Endothelial cell of umbilical vein (primary cell): ENCODE measurements around the gene HCN2. TPM values are rescaled to one million over a fixed set of nuclear protein-coding genes. Genes with fewer than 3 reads are reported as not detected.

Experiments used
- BruUV-seq: library from RNA; stranded (reverse); fragments of 400-500 nt; replicated peaks from 2 replicates; lab custom pipeline; 2021; lab: Mats Ljungman, UMichigan
- CTCF ChIA-PET: fragments of 300-600, 350-600 bp; sonication (Branson Sonifier 250); formaldehyde crosslinking; loops from one replicate; lab custom pipeline; 2021; ENCODE audit warnings: antibody characterized with exemption, inconsistent platforms; lab: Charles Lee
- POLR2A ChIA-PET: fragments of 300-600, 350-600 bp; sonication (Branson Sonifier 250); formaldehyde crosslinking; loops from one replicate; lab custom pipeline; 2021; ENCODE audit warnings: antibody characterized with exemption, inconsistent platforms; lab: Charles Lee
- DNase-seq: peaks from one replicate; pipeline ENCODE4 v3.0.0-alpha.2; 2011; ENCODE audit warnings: low read depth, low spot score
- FAIRE-seq: peaks from 2 replicates; lab custom pipeline; 2011; peaks lifted over from hg19 to GRCh38; lab: Jason Lieb, UNC
- H2AFZ ChIP-seq: 2 replicates; pipeline ENCODE4 v1.6.0; 2012; ENCODE audit warnings: low read depth, low read length, control low read depth, inconsistent platforms
- H3K27ac ChIP-seq: 2 replicates; pipeline ENCODE4 v1.5.1; 2011; ENCODE audit warnings: low read depth, mild to moderate bottlenecking, control low read depth, low read length, moderate library complexity; ENCODE audit not compliant: insufficient read depth
- H3K27me3 ChIP-seq, 2 experiments: 2 replicates each; pipeline versions ENCODE4 v1.6.0 to v1.6.1; 2011; ENCODE audit warnings: low read length in 2 of 2, mixed read lengths in 1 of 2; ENCODE audit not compliant: control insufficient read depth in 2 of 2, insufficient read depth in 2 of 2
- H3K36me3 ChIP-seq, 2 experiments: 2 replicates in 1 of 2; 3 replicates in 1 of 2; pipeline ENCODE4 v1.5.1; 2011; ENCODE audit warnings: low read length in 2 of 2, mild to moderate bottlenecking in 1 of 2, moderate library complexity in 1 of 2; ENCODE audit not compliant: control insufficient read depth in 2 of 2, insufficient read depth in 2 of 2; ENCODE audit errors: extremely low read depth in 1 of 2
- H3K4me1 ChIP-seq: 3 replicates; pipeline ENCODE4 v1.5.1; 2011; ENCODE audit warnings: mild to moderate bottlenecking, low read length; ENCODE audit not compliant: control insufficient read depth, insufficient read depth; ENCODE audit errors: extremely low read depth
- H3K4me2 ChIP-seq: 2 replicates; pipeline ENCODE4 v1.6.1; 2011; ENCODE audit warnings: low read length, control low read depth, mixed read lengths; ENCODE audit not compliant: insufficient read depth
- H3K4me3 ChIP-seq, 3 experiments: fragments of 200-600 bp in 1 of 3; sonication (generic), shearing (Covaris generic) in 1 of 3; replicated peaks in 1 of 3; 2 replicates each; pipeline ENCODE4 v1.5.1; 2011 to 2016; ENCODE audit warnings: control low read depth in 3 of 3, low read length in 3 of 3, mild to moderate bottlenecking in 2 of 3, inconsistent platforms in 1 of 3, low read depth in 1 of 3, moderate library complexity in 1 of 3; ENCODE audit not compliant: insufficient read depth in 1 of 3
- H3K79me2 ChIP-seq: 2 replicates; pipeline ENCODE4 v1.6.0; 2012; ENCODE audit warnings: low read length, inconsistent platforms; ENCODE audit not compliant: control insufficient read depth, insufficient read depth
- H3K9ac ChIP-seq: replicated peaks from 2 replicates; pipeline ENCODE3; 2011; ENCODE audit warnings: low read length, control low read depth; ENCODE audit not compliant: insufficient read depth; ENCODE audit errors: extremely low read depth
- H3K9me1 ChIP-seq: replicated peaks from 3 replicates; pipeline ENCODE4 v1.6.0; 2011; ENCODE audit warnings: mild to moderate bottlenecking, low read length; ENCODE audit not compliant: control insufficient read depth, insufficient read depth; ENCODE audit errors: extremely low read depth
- H3K9me3 ChIP-seq: replicated peaks from 2 replicates; pipeline ENCODE4 v1.5.1; 2012; ENCODE audit warnings: low read length, inconsistent platforms; ENCODE audit not compliant: control insufficient read depth, insufficient read depth
- H4K20me1 ChIP-seq: replicated peaks from 2 replicates; pipeline ENCODE3; 2011; ENCODE audit warnings: mild to moderate bottlenecking, low read length; ENCODE audit not compliant: control insufficient read depth, insufficient read depth; ENCODE audit errors: extremely low read depth
- FOS ChIP-seq: IDR thresholded peaks from 2 replicates; pipeline ENCODE4 v1.6.1; 2011; ENCODE audit warnings: mild to moderate bottlenecking, low read length, moderate library complexity, borderline replicate concordance; ENCODE audit not compliant: insufficient read depth
- GATA2 ChIP-seq: IDR thresholded peaks from 2 replicates; pipeline ENCODE4 v1.7.0; 2011; ENCODE audit warnings: low read depth, mild to moderate bottlenecking, moderate library complexity, mixed read lengths, low read length; ENCODE audit not compliant: insufficient read length, insufficient read depth
- JUN ChIP-seq: IDR thresholded peaks from 2 replicates; pipeline ENCODE4 v1.6.1; 2011; ENCODE audit warnings: borderline replicate concordance, low read depth; ENCODE audit not compliant: insufficient read length, insufficient read depth
- MYC ChIP-seq: IDR thresholded peaks from one replicate; pipeline ENCODE4 v1.6.1; 2011; ENCODE audit warnings: mild to moderate bottlenecking, low read depth, low read length
- POLR2A ChIP-seq: IDR thresholded peaks from 2 replicates; pipeline ENCODE4 v1.6.1; 2012; ENCODE audit warnings: low read depth, mild to moderate bottlenecking, control low read depth, low read length
- POLR2AphosphoS5 ChIP-seq: IDR thresholded peaks from 2 replicates; pipeline ENCODE4 v1.6.1; 2012; ENCODE audit warnings: low read depth, mild to moderate bottlenecking, control low read depth, low read length, moderate library complexity; ENCODE audit not compliant: insufficient read depth
- dilution Hi-C: fragments of 300-500 bp; cut with MboI; formaldehyde crosslinking; loops from one replicate; pipeline ENCODE4 v1.15.0; 2019; ENCODE audit warnings: low sequenced_read_pairs; ENCODE audit not compliant: extremely low pct_ligation_motif_present
- intact Hi-C: fragments of 100-400 bp; cut with micrococcal nuclease; formaldehyde crosslinking; loops from one replicate; pipeline ENCODE4 v1.10.0; 2022
- polyA plus RNA-seq, 4 experiments: library from polyadenylated mRNA; depleted of rRNA in 3 of 4; stranded (reverse) in 3 of 4; unstranded in 1 of 4; fragments of >200 nt; gene quantifications; 2 replicates each; pipeline versions ENCODE4 v1.2.1 to v1.2.3, GENCODE V29; 2011 to 2012; ENCODE audit warnings: missing spikeins in 1 of 4
- total RNA-seq: library from RNA; stranded (reverse); gene quantifications from 2 replicates; pipeline ENCODE4 v1.2.3, GENCODE V29; 2021
- TF ChIP-seq, protein P1 (sequence below): IDR thresholded peaks from 2 replicates; pipeline ENCODE4 v1.6.1; 2011; ENCODE audit not compliant: insufficient read depth, insufficient read length

HCN2 gene
- total and polyA plus RNA-seq, 2 donors (not counting 3 experiments of a cell fraction or from before 2014, with no cell fraction given): 0.18 to 0.53 TPM

DNA sequence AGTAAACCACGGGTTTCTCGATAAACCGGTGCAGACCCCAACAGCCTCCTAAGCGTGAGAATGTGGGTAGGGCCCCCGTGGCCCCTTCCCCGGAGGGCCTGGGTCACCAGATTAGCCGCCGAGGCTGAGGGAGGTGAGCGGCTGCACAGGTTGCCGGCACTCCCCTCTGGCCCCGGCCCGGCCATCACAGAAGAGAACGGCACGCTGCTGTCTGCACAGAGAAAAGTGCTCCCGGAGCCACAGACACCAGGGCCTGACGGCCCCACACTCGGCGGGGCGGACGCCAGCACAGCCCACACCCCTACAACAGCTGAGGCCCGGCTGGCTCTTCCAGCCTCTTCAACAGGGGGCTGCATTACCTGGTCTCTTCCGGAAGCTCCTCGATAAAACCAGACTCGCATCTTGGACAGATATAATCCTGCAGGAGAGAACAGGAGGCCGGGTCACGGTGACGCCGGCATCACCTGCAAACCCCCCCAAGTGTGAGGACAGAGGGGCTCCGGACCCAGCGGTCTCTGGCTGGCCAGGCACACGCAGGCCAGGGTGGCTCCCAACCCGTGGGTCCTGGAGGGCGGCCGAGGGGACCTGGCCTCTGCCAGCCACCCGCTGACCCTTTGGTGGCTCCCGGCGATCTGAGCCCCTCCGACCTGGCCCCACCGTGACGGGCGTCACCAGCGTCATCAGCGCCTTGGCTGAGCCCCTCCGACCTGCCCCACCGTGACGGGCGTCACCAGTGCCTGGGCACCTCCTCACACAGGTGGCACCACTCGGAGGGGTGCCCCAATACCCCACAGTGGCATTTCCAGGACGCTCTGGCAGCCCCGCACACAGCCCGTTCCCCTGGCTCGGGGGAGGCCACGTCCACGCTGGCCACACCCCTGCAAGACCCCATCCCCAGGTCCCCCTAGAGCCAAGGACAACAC, 63.0 kb downstream of the HCN2 start:
- CTCF ChIA-PET: no interaction called here

DNA sequence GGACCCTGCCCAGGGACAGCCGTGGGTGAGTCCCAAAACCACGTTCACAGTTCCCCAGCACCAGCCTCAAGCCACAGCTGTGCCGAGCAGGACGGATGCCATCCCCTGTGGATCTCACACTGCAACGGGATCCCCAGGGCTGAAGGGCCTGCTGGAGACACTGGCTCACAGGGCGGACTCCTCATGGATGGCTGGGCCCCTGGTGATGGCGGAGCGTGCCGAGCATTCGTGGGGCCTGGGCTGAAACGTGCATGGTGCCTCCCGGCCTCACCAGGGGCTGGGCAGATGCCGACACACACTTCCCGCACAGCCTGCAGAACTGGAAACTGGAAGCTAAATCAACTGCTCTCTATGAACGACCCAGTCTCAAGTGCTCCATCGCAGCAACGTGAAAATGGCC, 63.7 kb downstream of the HCN2 start:
- no peak overlapping the region for H2AFZ ChIP-seq
- H3K9ac ChIP-seq: no peak overlapping the region
- dilution Hi-C loops (no loop called here), intact Hi-C loops (no loop called here)
- FAIRE-seq: no peak
- H4K20me1 ChIP-seq: no peaks in the 10 kb centered on the region
- H3K4me2 ChIP-seq: no peak overlapping the region
- ChIA-PET CTCF (no interaction called here), POLR2A (no interaction called here)
- no peak for DNase-seq
- BruUV-seq: no TSS peak
- H3K9me1 ChIP-seq: no peaks in the 10 kb centered on the region
- TF ChIP-seq POLR2A (no peak), POLR2AphosphoS5 (no peak), JUN (no peak), FOS (no peak)
- H3K79me2 ChIP-seq: peaks cover 61% of the 10 kb centered on the region
- H3K36me3 ChIP-seq: peaks cover 4 to 19% of the 10 kb centered on the region in 2 experiments
- H3K9me3 ChIP-seq: no peaks in the 10 kb centered on the region
- no peak overlapping the region for H3K4me3 ChIP-seq
- no peaks in the 10 kb centered on the region for H3K27me3 ChIP-seq
- no peak overlapping the region for H3K27ac ChIP-seq
- H3K4me1 ChIP-seq: no peaks in the 10 kb centered on the region

More for the DNA sequence above, 63.0 kb downstream of the HCN2 start:
- no peak overlapping the region for H2AFZ ChIP-seq
- H3K9me3 ChIP-seq: no peaks in the 10 kb centered on the region
- no peak for FAIRE-seq
- H3K36me3 ChIP-seq: peaks cover 4 to 24% of the 10 kb centered on the region in 2 experiments
- H3K4me2 ChIP-seq: no peak overlapping the region
- H3K9me1 ChIP-seq: no peaks in the 10 kb centered on the region
- no peaks in the 10 kb centered on the region for H3K27me3 ChIP-seq
- H4K20me1 ChIP-seq: no peaks in the 10 kb centered on the region
- H3K4me1 ChIP-seq: no peaks in the 10 kb centered on the region
- H3K9ac ChIP-seq: no peak overlapping the region
- POLR2A ChIA-PET: no interaction called here
- TF ChIP-seq MYC (no peak), GATA2 (no peak)
- TF ChIP-seq, protein P1, sequence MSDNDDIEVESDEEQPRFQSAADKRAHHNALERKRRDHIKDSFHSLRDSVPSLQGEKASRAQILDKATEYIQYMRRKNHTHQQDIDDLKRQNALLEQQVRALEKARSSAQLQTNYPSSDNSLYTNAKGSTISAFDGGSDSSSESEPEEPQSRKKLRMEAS: no peak
- no TSS peak for BruUV-seq
- dilution Hi-C loops: no loop called here
- no peak overlapping the region for H3K27ac ChIP-seq
- DNase-seq: no peak
- H3K79me2 ChIP-seq: peaks cover 54% of the 10 kb centered on the region
- intact Hi-C loops: no loop called here
- H3K4me3 ChIP-seq: no peak overlapping the region
